Activated CD8-positive, alpha-beta memory T cell treated with anti-CD3 and anti-CD28 coated beads, Interleukin-2, amount 10 ng/mL, durations not matched to agents 7 days and 5 days (primary cell): ENCODE data around the gene POGZ. TPM values are rescaled to one million over a fixed set of nuclear protein-coding genes. Genes with fewer than 3 reads are reported as not detected.

Experiments used
- ATAC-seq: fragments of 150-1000 bp; cut with Tn5 transposase; one replicate; pipeline ENCODE4 v1.10.0; 2021; ENCODE audit warnings: moderate library complexity
- CTCF ChIA-PET: fragments of 350-600 bp; sonication (Branson Sonifier 250); formaldehyde crosslinking; loops from one replicate; lab custom pipeline; 2021; ENCODE audit warnings: antibody characterized with exemption; lab: Charles Lee
- DNase-seq: peaks from one replicate; pipeline ENCODE4 v3.0.0-alpha.2; 2020
- H3K27ac Mint-ChIP-seq: one replicate; pipeline ENCODE4 v1.8.0; 2021; ENCODE audit warnings: mild to moderate bottlenecking, mixed read lengths
- H3K27me3 Mint-ChIP-seq: one replicate; pipeline ENCODE4 v1.8.0; 2021; ENCODE audit warnings: mixed read lengths
- H3K36me3 Mint-ChIP-seq: one replicate; pipeline ENCODE4 v1.8.0; 2021; ENCODE audit warnings: mild to moderate bottlenecking, mixed read lengths
- H3K4me1 Mint-ChIP-seq: one replicate; pipeline ENCODE4 v1.8.0; 2021; ENCODE audit warnings: mixed read lengths
- H3K4me3 Mint-ChIP-seq: one replicate; pipeline ENCODE4 v1.8.0; 2021; ENCODE audit warnings: mild to moderate bottlenecking, moderate library complexity, mixed read lengths
- H3K9me3 Mint-ChIP-seq: one replicate; pipeline ENCODE4 v1.8.0; 2022; ENCODE audit warnings: low read depth, mixed read lengths
- total RNA-seq, 2 experiments: library from RNA; stranded (reverse); gene quantifications; one replicate each; pipeline ENCODE4 v1.2.3, GENCODE V29; 2021

POGZ gene
- total RNA-seq, 2 experiments from 2014 or later, result 79.6 to 83.5 TPM

GRCh38 chr1:151493042-151493441 lies 33.7 kb upstream of the POGZ start:
- Mint-ChIP-seq H3K9me3 (no peaks in the 10 kb centered on the region), H3K4me1 (peaks cover 5% of the 10 kb centered on the region), H3K27me3 (no peaks in the 10 kb centered on the region), H3K4me3 (no peak overlapping the region), H3K27ac (no peak overlapping the region), H3K36me3 (no peaks in the 10 kb centered on the region)
- DNase-seq, result no peak
- CTCF ChIA-PET, result interaction anchor here (1.0 kb wide), 1 partner anchor 8 kb away, joined by 3 read pairs; no protein-coding TSS in a partner anchor
- ATAC-seq, result no peak

- Mint-ChIP-seq H3K36me3 (no peaks in the 10 kb centered on the region), H3K9me3 (no peaks in the 10 kb centered on the region), H3K27ac (no peak overlapping the region), H3K27me3 (no peaks in the 10 kb centered on the region), H3K4me3 (no peak overlapping the region), H3K4me1 (peaks cover 5% of the 10 kb centered on the region)
- CTCF ChIA-PET, result no interaction called here
- ATAC-seq (no peak), DNase-seq (no peak)
Measured at GRCh38 chr1:151492120-151492519, 32.8 kb upstream of the POGZ start.

- no peak overlapping the region for H3K27ac Mint-ChIP-seq
- CTCF ChIA-PET, result interaction anchor here (0.8 kb wide), 1 partner anchor 16 kb away, joined by 5 read pairs; no protein-coding TSS in a partner anchor
- DNase-seq (no peak), ATAC-seq (no peak)
- H3K36me3 Mint-ChIP-seq, result no peaks in the 10 kb centered on the region
- peaks cover 5% of the 10 kb centered on the region for H3K4me1 Mint-ChIP-seq
- no peaks in the 10 kb centered on the region for H3K27me3 Mint-ChIP-seq
- no peak overlapping the region for H3K4me3 Mint-ChIP-seq
- no peaks in the 10 kb centered on the region for H3K9me3 Mint-ChIP-seq
Measured at GRCh38 chr1:151491641-151492040, 32.3 kb upstream of the POGZ start.

GRCh38 chr1:151486557-151486956 lies 27.3 kb upstream of the POGZ start:
- DNase-seq (no peak), ATAC-seq (no peak)
- Mint-ChIP-seq H3K4me3 (no peak overlapping the region), H3K27me3 (no peaks in the 10 kb centered on the region), H3K27ac (no peak overlapping the region), H3K4me1 (no peaks in the 10 kb centered on the region), H3K9me3 (peaks cover 4% of the 10 kb centered on the region), H3K36me3 (peaks cover 2% of the 10 kb centered on the region)
- CTCF ChIA-PET, result no interaction called here

GRCh38 chr1:151485685-151486255 lies 26.5 kb upstream of the POGZ start:
- Mint-ChIP-seq H3K9me3 (peaks cover 4% of the 10 kb centered on the region), H3K27me3 (no peaks in the 10 kb centered on the region), H3K36me3 (peaks cover 2% of the 10 kb centered on the region), H3K4me1 (no peaks in the 10 kb centered on the region), H3K27ac (no peak overlapping the region), H3K4me3 (no peak overlapping the region)
- ATAC-seq (no peak), DNase-seq (no peak)
- CTCF ChIA-PET, result no interaction called here

- ATAC-seq (no peak), DNase-seq (no peak)
- no peaks in the 10 kb centered on the region for H3K27me3 Mint-ChIP-seq
- H3K4me1 Mint-ChIP-seq, result no peaks in the 10 kb centered on the region
- H3K4me3 Mint-ChIP-seq, result no peak overlapping the region
- CTCF ChIA-PET, result no interaction called here
- peaks cover 4% of the 10 kb centered on the region for H3K9me3 Mint-ChIP-seq
- H3K36me3 Mint-ChIP-seq, result peaks cover 2% of the 10 kb centered on the region
- no peak overlapping the region for H3K27ac Mint-ChIP-seq
Measured at GRCh38 chr1:151482017-151482416, 22.7 kb upstream of the POGZ start.

GRCh38 chr1:151479462-151479861 lies 20.2 kb upstream of the POGZ start:
- DNase-seq (no peak), ATAC-seq (no peak)
- Mint-ChIP-seq H3K27ac (no peak overlapping the region), H3K9me3 (peaks cover 4% of the 10 kb centered on the region), H3K4me1 (peaks cover 3% of the 10 kb centered on the region), H3K4me3 (no peak overlapping the region), H3K27me3 (no peaks in the 10 kb centered on the region), H3K36me3 (peaks cover 2% of the 10 kb centered on the region)
- CTCF ChIA-PET, result no interaction called here

GRCh38 chr1:151478923-151479322 lies 19.6 kb upstream of the POGZ start:
- Mint-ChIP-seq H3K36me3 (peaks cover 2% of the 10 kb centered on the region), H3K4me1 (peaks cover 6% of the 10 kb centered on the region), H3K27ac (no peak overlapping the region), H3K27me3 (no peaks in the 10 kb centered on the region), H3K9me3 (peaks cover 4% of the 10 kb centered on the region), H3K4me3 (no peak overlapping the region)
- CTCF ChIA-PET, result no interaction called here
- ATAC-seq, result no peak
- no peak for DNase-seq

- no peak for DNase-seq
- Mint-ChIP-seq H3K9me3 (peaks cover 4% of the 10 kb centered on the region), H3K4me1 (peaks cover 8% of the 10 kb centered on the region), H3K36me3 (peaks cover 2% of the 10 kb centered on the region), H3K27ac (no peak overlapping the region), H3K4me3 (no peak overlapping the region), H3K27me3 (no peaks in the 10 kb centered on the region)
- CTCF ChIA-PET, result no interaction called here
- no peak for ATAC-seq
Measured at GRCh38 chr1:151478140-151478812, 19.0 kb upstream of the POGZ start.

- peaks cover 2% of the 10 kb centered on the region for H3K9me3 Mint-ChIP-seq
- CTCF ChIA-PET, result interaction anchor here (1.0 kb wide), 1 partner anchor 27 kb away, joined by 3 read pairs; no protein-coding TSS in a partner anchor
- no peak overlapping the region for H3K27ac Mint-ChIP-seq
Measured at GRCh38 chr1:151477066-151477465, 17.8 kb upstream of the POGZ start.

GRCh38 chr1:151476083-151476482 lies 16.8 kb upstream of the POGZ start:
- peaks cover 14% of the 10 kb centered on the region for H3K4me1 Mint-ChIP-seq
- H3K27me3 Mint-ChIP-seq, result no peaks in the 10 kb centered on the region
- CTCF ChIA-PET, result interaction anchor here (1.3 kb wide), 1 partner anchor 14 kb away, joined by 3 read pairs; no protein-coding TSS in a partner anchor
- no peak overlapping the region for H3K4me3 Mint-ChIP-seq
- H3K27ac Mint-ChIP-seq, result no peak overlapping the region
- DNase-seq (no peak), ATAC-seq (no peak)
- no peaks in the 10 kb centered on the region for H3K9me3 Mint-ChIP-seq
- no peaks in the 10 kb centered on the region for H3K36me3 Mint-ChIP-seq

More at GRCh38 chr1:151477066-151477465, 17.8 kb upstream of the POGZ start:
- DNase-seq (no peak), ATAC-seq (no peak)
- H3K27me3 Mint-ChIP-seq, result no peaks in the 10 kb centered on the region
- H3K4me1 Mint-ChIP-seq, result peaks cover 14% of the 10 kb centered on the region
- H3K36me3 Mint-ChIP-seq, result peaks cover 2% of the 10 kb centered on the region
- H3K4me3 Mint-ChIP-seq, result no peak overlapping the region

GRCh38 chr1:151475175-151475574 lies 15.9 kb upstream of the POGZ start:
- Mint-ChIP-seq H3K4me3 (no peak overlapping the region), H3K27me3 (no peaks in the 10 kb centered on the region), H3K27ac (no peak overlapping the region), H3K4me1 (peaks cover 14% of the 10 kb centered on the region), H3K36me3 (no peaks in the 10 kb centered on the region), H3K9me3 (no peaks in the 10 kb centered on the region)
- CTCF ChIA-PET, result interaction anchor here (0.7 to 1.4 kb wide), 9 partner anchors 12 to 260 kb away, joined by 3 to 5 read pairs (median 3); partner anchors contain the start of gene POGZ
- DNase-seq (peak; percentile 46), ATAC-seq (peak; percentile 69)

GRCh38 chr1:151474745-151475144 lies 15.5 kb upstream of the POGZ start:
- Mint-ChIP-seq H3K4me1 (peaks cover 14% of the 10 kb centered on the region), H3K9me3 (no peaks in the 10 kb centered on the region), H3K36me3 (no peaks in the 10 kb centered on the region), H3K4me3 (no peak overlapping the region), H3K27ac (no peak overlapping the region), H3K27me3 (no peaks in the 10 kb centered on the region)
- no peak for DNase-seq
- CTCF ChIA-PET, result interaction anchor here (0.7 to 1.4 kb wide), 8 partner anchors 11 to 260 kb away, joined by 3 to 5 read pairs (median 4); partner anchors contain the start of gene POGZ
- no peak for ATAC-seq
